Measurements from ENCODE around the gene SSB. TPM values are rescaled to one million over a fixed set of nuclear protein-coding genes. Genes with fewer than 3 reads are reported as not detected.
"Not testable (repeated sequence)": the region's sequence is repeated elsewhere in the genome, so short reads cannot be mapped to it uniquely, and the experiment has no call there.

The SSB gene
- total RNA-seq, 1 donor from 2014 or later = 74.6 TPM

- no peak for DNase-seq (ENCODE audit: low spot score)
- no peak for ATAC-seq
- intact Hi-C loops (cut with DNase I) = no loop called here
These were observed 20.2 kb upstream of the SSB start for GRCh38 chr2:169778446-169778845.

- intact Hi-C loops (cut with DNase I) = no loop called here
- ATAC-seq (no peak), DNase-seq (ENCODE audit: low spot score) (no peak)
These were observed 17.2 kb upstream of the SSB start for GRCh38 chr2:169781249-169782013.

- ATAC-seq (no peak), DNase-seq (ENCODE audit: low spot score) (no peak)
- intact Hi-C loops (cut with DNase I) = no loop called here
These were observed 16.2 kb upstream of the SSB start for GRCh38 chr2:169782513-169782912.

- intact Hi-C loops (cut with DNase I) = no loop called here
- no peak for ATAC-seq
- DNase-seq (ENCODE audit: low spot score) = no peak
These were observed 8.1 kb upstream of the SSB start for GRCh38 chr2:169790581-169790980.

- ATAC-seq (no peak), DNase-seq (ENCODE audit: low spot score) (no peak)
- intact Hi-C loops (cut with DNase I) = no loop called here
These were observed 3.5 kb upstream of the SSB start for GRCh38 chr2:169795181-169795580.

DNA sequence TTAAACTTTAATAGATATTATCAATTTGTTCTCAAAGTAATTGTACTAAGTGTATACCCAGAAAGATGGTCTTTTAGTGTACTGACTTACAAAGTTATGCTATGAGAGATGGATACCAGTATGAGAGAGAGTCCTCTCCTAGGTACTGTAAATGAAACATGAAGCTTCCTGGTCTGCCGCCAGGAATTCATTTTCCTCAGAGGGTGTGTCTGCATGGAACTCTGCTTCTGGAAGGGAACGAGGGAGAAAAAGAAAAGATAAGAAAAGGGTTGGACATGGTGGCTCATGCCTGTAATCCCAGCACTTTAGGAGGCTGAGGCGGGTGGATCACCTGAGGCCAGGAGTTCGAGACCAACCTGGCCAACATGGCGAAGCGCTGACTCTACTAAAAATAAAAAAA, 2.2 kb upstream of the SSB start:
- ATAC-seq (no peak), DNase-seq (ENCODE audit: low spot score) (no peak)
- intact Hi-C loops (cut with DNase I) = no loop called here

GRCh38 chr2:169797601-169798000, 1.1 kb upstream of the SSB start:
- ATAC-seq = no peak
- intact Hi-C loops (cut with DNase I) = no loop called here
- DNase-seq (ENCODE audit: low spot score) = no peak

- no peak for DNase-seq (ENCODE audit: low spot score)
- intact Hi-C loops (cut with DNase I) = no loop called here
- ATAC-seq = no peak
These were observed 314 bp upstream of the SSB start for GRCh38 chr2:169798397-169798717.

- DNase-seq (ENCODE audit: low spot score) = no peak
- intact Hi-C loops (cut with DNase I) = no loop called here
- no peak for ATAC-seq
These were observed 4.8 kb downstream of the SSB start for GRCh38 chr2:169803480-169803879.

- no peak for ATAC-seq
- DNase-seq (ENCODE audit: low spot score) = no peak
- intact Hi-C loops (cut with DNase I) = no loop called here
These were observed 7.9 kb downstream of the SSB start for GRCh38 chr2:169806586-169806985.

GRCh38 chr2:169808221-169808620, 9.6 kb downstream of the SSB start:
- ATAC-seq (no peak), DNase-seq (ENCODE audit: low spot score) (no peak)
- intact Hi-C loops (cut with DNase I) = no loop called here

DNA sequence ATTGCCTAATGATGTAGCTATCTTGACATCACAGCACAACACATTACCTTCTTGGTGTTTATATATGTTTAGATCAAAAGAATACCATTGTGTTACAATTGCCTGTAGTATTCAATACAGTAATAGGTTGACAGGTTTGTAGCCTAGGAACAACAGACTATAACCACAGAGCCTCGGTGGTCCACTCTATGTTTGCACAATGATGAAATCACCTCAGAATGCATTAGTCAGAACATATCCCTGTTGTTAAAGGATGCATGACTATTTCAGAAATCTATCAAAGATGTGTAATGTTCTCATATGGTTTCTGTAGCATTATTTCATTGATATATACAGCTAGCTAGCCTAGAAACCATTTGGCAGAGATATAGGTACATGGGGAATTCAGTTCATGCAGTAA, 17.2 kb downstream of the SSB start:
- ATAC-seq (no peak), DNase-seq (ENCODE audit: low spot score) (no peak)
- intact Hi-C loops (cut with DNase I) = no loop called here

DNA sequence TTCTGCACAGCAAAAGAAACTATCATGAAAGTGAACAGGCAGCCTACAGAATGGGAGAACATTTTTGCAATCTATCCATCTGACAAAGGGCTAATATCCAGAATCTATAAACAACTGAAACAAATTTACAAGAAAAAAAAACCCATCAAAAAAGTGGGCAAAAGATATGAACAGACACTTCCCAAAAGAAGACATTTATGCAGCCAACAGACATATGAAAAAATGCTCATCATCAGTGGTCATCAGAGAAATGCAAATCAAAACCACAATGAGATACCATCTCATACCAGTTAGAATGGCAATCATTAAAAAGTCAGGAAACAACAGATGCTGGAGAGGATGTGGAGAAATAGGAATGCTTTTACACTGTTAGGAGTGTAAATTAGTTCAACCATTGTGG, 18.3 kb downstream of the SSB start:
- ATAC-seq; intact Hi-C loops (cut with DNase I): not testable (repeated sequence)

DNA sequence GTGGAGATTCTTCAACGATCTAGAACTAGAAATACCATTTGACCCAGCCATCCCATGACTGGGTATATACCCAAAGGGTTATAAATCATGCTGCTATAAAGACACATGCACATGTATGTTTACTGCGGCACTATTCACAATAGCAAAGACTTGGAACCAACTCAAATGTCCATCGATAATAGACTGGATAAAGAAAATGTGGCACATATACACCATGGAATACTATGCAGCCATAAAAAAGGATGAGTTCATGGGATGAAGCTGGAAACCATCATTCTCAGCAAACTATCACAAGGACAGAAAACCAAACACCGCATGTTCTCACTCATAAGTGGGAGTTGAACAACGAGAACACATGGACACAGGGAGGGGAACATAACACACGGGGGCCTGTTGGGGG, 18.7 kb downstream of the SSB start:
- intact Hi-C loops (cut with DNase I); DNase-seq (ENCODE audit: low spot score); ATAC-seq: not testable (repeated sequence)

More for the DNA sequence above, 18.3 kb downstream of the SSB start:
- not testable (repeated sequence) for DNase-seq (ENCODE audit: low spot score)

DNA sequence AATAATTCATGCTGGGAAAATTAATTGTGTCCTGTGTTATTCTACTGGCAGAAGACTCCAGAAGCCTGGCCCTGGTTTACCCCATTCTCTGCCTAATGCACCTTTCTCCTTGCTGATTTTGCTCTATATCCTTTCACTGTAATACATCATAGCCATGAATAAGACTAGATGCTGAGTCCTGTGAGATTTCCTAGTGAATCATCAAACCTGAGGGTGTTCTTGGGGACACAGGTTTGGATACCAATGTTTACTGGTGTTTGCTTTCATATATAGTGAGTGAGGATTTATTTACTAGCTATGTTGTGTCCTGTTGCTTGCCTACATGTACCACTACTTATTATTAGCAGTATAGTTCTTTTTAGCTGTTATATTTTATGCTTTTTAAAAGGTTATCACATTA, 19.6 kb downstream of the SSB start:
- intact Hi-C loops (cut with DNase I) = no loop called here

DNA sequence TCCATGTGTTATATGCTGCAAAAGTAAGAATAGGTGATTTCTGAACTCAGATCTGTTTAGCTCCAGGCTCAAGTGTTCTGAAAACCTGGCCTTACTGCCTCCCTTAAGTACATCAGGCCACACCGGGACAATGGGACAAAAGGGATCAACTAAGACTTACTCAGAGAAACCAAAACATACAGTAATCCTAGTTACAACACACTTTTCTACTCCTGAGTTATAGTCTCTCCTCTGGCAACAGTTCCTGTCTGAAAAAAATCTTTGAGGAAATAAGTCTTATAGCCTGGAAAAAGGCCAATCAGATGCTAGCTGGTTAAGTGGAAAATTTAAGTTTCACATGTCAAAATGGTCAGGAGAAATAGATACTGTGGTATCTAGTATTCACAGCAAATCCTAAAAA, 20.4 kb downstream of the SSB start:
- intact Hi-C loops (cut with DNase I) = no loop called here
- no peak for DNase-seq (ENCODE audit: low spot score)
- no peak for ATAC-seq

More for the DNA sequence above, 19.6 kb downstream of the SSB start:
- DNase-seq (ENCODE audit: low spot score) = no peak
- no peak for ATAC-seq

DNA sequence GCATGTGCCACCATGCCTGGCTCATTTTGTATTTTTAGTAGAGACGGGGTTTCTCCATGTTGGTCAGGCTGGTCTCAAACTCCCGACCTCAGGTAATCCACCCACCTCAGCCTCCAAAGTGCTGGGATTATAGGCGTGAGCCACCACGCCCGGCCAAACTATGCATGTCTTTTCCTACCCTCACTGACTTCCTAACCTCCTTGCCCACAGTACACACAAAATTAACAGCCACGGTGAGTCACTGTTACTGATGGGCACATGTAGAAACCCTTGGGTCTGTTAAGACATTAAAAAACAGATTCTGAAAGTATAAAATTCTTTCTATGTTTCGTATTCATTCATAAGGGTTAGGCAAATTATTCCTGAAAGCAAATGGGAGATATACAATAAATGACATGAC, 21.4 kb downstream of the SSB start:
- DNase-seq (ENCODE audit: low spot score); ATAC-seq; intact Hi-C loops (cut with DNase I): not testable (repeated sequence)

GRCh38 chr2:169822036-169822435, 23.4 kb downstream of the SSB start:
- no peak for ATAC-seq
- no peak for DNase-seq (ENCODE audit: low spot score)
- intact Hi-C loops (cut with DNase I) = no loop called here

- DNase-seq (ENCODE audit: low spot score) (no peak), ATAC-seq (no peak)
- intact Hi-C loops (cut with DNase I) = no loop called here
These were observed 24.2 kb downstream of the SSB start for GRCh38 chr2:169822785-169823392.

DNA sequence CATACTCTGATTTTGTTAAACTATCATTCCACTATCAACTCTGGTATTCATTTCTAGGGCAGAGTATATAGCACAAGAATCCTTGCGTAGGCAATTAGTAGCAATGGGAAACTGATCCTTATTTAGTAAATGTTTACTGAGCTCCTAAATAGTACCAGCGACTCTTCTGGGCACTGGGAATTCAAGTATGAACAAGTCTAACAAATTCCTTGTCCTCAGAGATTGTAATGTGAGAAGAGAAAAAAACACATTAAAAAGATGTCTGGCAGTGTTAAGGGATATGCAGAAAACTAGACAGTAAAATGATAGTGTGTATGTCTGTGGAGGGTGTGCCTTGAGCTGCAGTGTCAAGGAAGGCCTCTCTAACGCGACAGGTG, 25.3 kb downstream of the SSB start:
- DNase-seq (ENCODE audit: low spot score) (no peak), ATAC-seq (no peak)
- intact Hi-C loops (cut with DNase I) = no loop called here

All from sciatic nerve (tissue), 2 donors.